K562 (cell line): Measurements from ENCODE around the gene ATOH8. TPM values are rescaled to one million over a fixed set of nuclear protein-coding genes. Genes with fewer than 3 reads are reported as not detected.

Experiments
- CBFA2T2 ChIP-seq: fragments of 450-650 bp; conservative IDR thresholded peaks from 2 replicates; pipeline ENCODE4 v1.6.1; 2017; ENCODE audit warnings: mild to moderate bottlenecking
- CTBP1 ChIP-seq: fragments of 450-650 bp; IDR thresholded peaks from 2 replicates; pipeline ENCODE4 v1.6.1; 2016; ENCODE audit warnings: borderline replicate concordance
- E2F3 ChIP-seq: fragments of 250-450 bp; sonication (Bioruptor Pico); IDR thresholded peaks from 2 replicates; pipeline ENCODE4 v1.4.0; 2020; ENCODE audit warnings: mild to moderate bottlenecking
- GABPB2 ChIP-seq: fragments of 250-450 bp; sonication (Bioruptor Pico); conservative IDR thresholded peaks from 2 replicates; pipeline ENCODE4 v1.5.1; 2021; ENCODE audit warnings: mild to moderate bottlenecking
- HDAC6 ChIP-seq: IDR thresholded peaks from 2 replicates; pipeline ENCODE4 v1.6.1; 2012; ENCODE audit warnings: low read depth, mild to moderate bottlenecking, control low read depth, inconsistent platforms, low read length, moderate library complexity
- MTA2 ChIP-seq: fragments of 450-650 bp; IDR thresholded peaks from 2 replicates; pipeline ENCODE4 v1.6.1; 2016; ENCODE audit warnings: low read depth
- NONO ChIP-seq, 2 experiments: fragments of 200-400 bp in 1 of 2; fragments of 450-650 bp in 1 of 2; formaldehyde crosslinking in 1 of 2; IDR thresholded peaks; 2 replicates each; pipeline ENCODE4 v1.6.1; 2017; ENCODE audit warnings: low read depth in 2 of 2, mild to moderate bottlenecking in 2 of 2, moderate library complexity in 2 of 2, low read length in 1 of 2
- OTX1 ChIP-seq: fragments of 450-650 bp; formaldehyde crosslinking; IDR thresholded peaks from 2 replicates; pipeline ENCODE4 v1.4.0; 2022; ENCODE audit warnings: mild to moderate bottlenecking
- POLR2AphosphoS5 ChIP-seq: IDR thresholded peaks from 2 replicates; pipeline ENCODE4 v1.6.1; 2011; ENCODE audit warnings: mild to moderate bottlenecking, low read depth, low read length, moderate library complexity; ENCODE audit not compliant: control insufficient read depth, insufficient read depth
- PTRF ChIP-seq: fragments of 450-650 bp; IDR thresholded peaks from 2 replicates; pipeline ENCODE4 v1.6.1; 2016; ENCODE audit warnings: mild to moderate bottlenecking, missing genetic modification characterization, missing compliant biosample characterization
- SMAD3 ChIP-seq: fragments of 450-650 bp; formaldehyde crosslinking; conservative IDR thresholded peaks from 2 replicates; pipeline ENCODE4 v1.4.0; 2020; ENCODE audit warnings: mild to moderate bottlenecking
- YY1 ChIP-seq, 3 experiments: IDR thresholded peaks; 2 replicates each; pipeline ENCODE4 v1.6.1; 2011; ENCODE audit warnings: low read length in 2 of 3, mild to moderate bottlenecking in 2 of 3, moderate library complexity in 2 of 3, borderline replicate concordance in 1 of 3, control low read depth in 1 of 3, low read depth in 1 of 3; ENCODE audit not compliant: insufficient read depth in 3 of 3, insufficient replicate concordance in 2 of 3, control insufficient read depth in 1 of 3, insufficient read length in 1 of 3; ENCODE audit errors: extremely low read depth in 1 of 3
- ZFP30 ChIP-seq: fragments of 250-450 bp; sonication (Bioruptor Pico); IDR thresholded peaks from 2 replicates; pipeline ENCODE4 v1.8.0; 2022; ENCODE audit warnings: moderate library complexity, mild to moderate bottlenecking, inconsistent platforms, borderline replicate concordance
- ZNF444 ChIP-seq: fragments of 250-450 bp; sonication (Bioruptor Pico); IDR thresholded peaks from 2 replicates; pipeline ENCODE4 v1.4.0; 2020; ENCODE audit warnings: mild to moderate bottlenecking, moderate library complexity
- ZNF766 ChIP-seq: fragments of 200-800 bp; sonication (Bioruptor generic); conservative IDR thresholded peaks from 2 replicates; pipeline ENCODE4 v1.6.1; 2016; ENCODE audit warnings: missing genetic modification characterization, missing compliant biosample characterization
- polyA plus RNA-seq, 8 experiments: library from polyadenylated mRNA; depleted of rRNA in 4 of 8; stranded (reverse) in 5 of 8; unstranded in 3 of 8; fragments of >200 nt; fragmentation: Nextera tagmentation in 2 of 8; fragmentation: Illumina TruSeq in 1 of 8; extraction: Ambion mirVana in 2 of 8; extraction: Trizol in 1 of 8; gene quantifications; 2 replicates each; pipeline versions ENCODE4 v1.2.1 to v1.2.3, GENCODE V29; 2011 to 2014; ENCODE audit warnings: inconsistent platforms in 1 of 8, missing spikeins in 1 of 8
- total RNA-seq, 7 experiments: library from RNA; depleted of rRNA in 6 of 7; stranded (reverse); fragments of >200 nt in 6 of 7; fragmentation: Illumina TruSeq in 2 of 7; extraction: Trizol in 2 of 7; gene quantifications; 2 replicates each; pipeline versions ENCODE4 v1.2.1 to v1.2.3, GENCODE V29; 2011 to 2021; ENCODE audit warnings: low replicate concordance in 1 of 7
- TF ChIP-seq, protein P1 (sequence below): fragments of 250-450 bp; sonication (Bioruptor Pico); IDR thresholded peaks from 2 replicates; pipeline ENCODE4 v1.5.0; 2021
- TF ChIP-seq, protein P2 (sequence below): fragments of 450-650 bp; IDR thresholded peaks from one replicate; pipeline ENCODE4 v1.6.1; 2018; ENCODE audit warnings: mild to moderate bottlenecking, moderate library complexity; ENCODE audit not compliant: partially characterized antibody
- TF ChIP-seq, protein P3 (sequence below): fragments of 250-450 bp; sonication (Bioruptor Pico); IDR thresholded peaks from 2 replicates; pipeline ENCODE4 v1.5.0; 2020; ENCODE audit warnings: mild to moderate bottlenecking, borderline replicate concordance
- TF ChIP-seq, protein P4 (sequence below): fragments of 250-450 bp; sonication (Bioruptor Pico); IDR thresholded peaks from 2 replicates; pipeline ENCODE4 v1.4.0; 2020

ATOH8 gene
- total and polyA plus RNA-seq, 9 of the 15 experiments (the other 6 are each of a cell fraction or from before 2014, with no cell fraction given) = not detected

DNA sequence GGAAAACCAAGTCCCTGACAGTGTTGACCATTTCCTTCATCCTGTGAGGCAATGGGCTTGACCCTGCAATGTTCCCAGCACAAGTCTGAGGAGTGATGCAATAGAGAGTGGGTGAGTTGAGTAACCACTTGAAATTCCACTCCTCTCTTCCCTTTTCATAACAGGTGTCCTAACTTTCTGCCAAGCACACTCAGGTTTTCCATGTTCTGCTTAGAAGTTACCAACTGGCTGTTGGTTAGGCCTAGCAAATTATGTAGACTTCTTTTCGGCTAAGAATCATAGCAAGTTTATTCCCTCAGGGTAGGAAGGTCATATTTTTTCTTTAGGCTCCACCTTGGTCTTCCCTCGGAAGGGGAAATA lies 48.1 kb upstream of the ATOH8 start (continued):
- TF ChIP-seq, protein P1, sequence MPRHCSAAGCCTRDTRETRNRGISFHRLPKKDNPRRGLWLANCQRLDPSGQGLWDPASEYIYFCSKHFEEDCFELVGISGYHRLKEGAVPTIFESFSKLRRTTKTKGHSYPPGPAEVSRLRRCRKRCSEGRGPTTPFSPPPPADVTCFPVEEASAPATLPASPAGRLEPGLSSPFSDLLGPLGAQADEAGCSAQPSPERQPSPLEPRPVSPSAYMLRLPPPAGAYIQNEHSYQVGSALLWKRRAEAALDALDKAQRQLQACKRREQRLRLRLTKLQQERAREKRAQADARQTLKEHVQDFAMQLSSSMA (CRISPR knock-in tag) = no peak
- TF ChIP-seq ZNF444 (CRISPR knock-in tag) = no peak
- TF ChIP-seq, protein P2, sequence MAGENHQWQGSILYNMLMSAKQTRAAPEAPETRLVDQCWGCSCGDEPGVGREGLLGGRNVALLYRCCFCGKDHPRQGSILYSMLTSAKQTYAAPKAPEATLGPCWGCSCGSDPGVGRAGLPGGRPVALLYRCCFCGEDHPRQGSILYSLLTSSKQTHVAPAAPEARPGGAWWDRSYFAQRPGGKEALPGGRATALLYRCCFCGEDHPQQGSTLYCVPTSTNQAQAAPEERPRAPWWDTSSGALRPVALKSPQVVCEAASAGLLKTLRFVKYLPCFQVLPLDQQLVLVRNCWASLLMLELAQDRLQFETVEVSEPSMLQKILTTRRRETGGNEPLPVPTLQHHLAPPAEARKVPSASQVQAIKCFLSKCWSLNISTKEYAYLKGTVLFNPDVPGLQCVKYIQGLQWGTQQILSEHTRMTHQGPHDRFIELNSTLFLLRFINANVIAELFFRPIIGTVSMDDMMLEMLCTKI = no peak
- no peak for TF ChIP-seq ZFP30 (CRISPR knock-in tag)
- TF ChIP-seq YY1 (IDR thresholded peaks at IDR 0.05; ENCODE audit: borderline replicate concordance in 1 of 3, control insufficient read depth in 1 of 3, extremely low read depth in 1 of 3, insufficient read depth in 3 of 3, insufficient read length in 1 of 3, insufficient replicate concordance in 2 of 3, low read depth in 1 of 3, low read length in 2 of 3) = no peak
- TF ChIP-seq NONO (IDR thresholded peaks at IDR 0.05; ENCODE audit: low read depth in 2 of 2, low read length in 1 of 2) = no peak
- TF ChIP-seq ZNF766 = no peak
- TF ChIP-seq OTX1 (CRISPR knock-in tag) = no peak
- no peak for TF ChIP-seq PTRF (tag)
- no peak for TF ChIP-seq GABPB2 (CRISPR knock-in tag)
- TF ChIP-seq HDAC6 = no peak
- no peak for TF ChIP-seq POLR2AphosphoS5
- TF ChIP-seq MTA2 = no peak
- TF ChIP-seq, protein P3, sequence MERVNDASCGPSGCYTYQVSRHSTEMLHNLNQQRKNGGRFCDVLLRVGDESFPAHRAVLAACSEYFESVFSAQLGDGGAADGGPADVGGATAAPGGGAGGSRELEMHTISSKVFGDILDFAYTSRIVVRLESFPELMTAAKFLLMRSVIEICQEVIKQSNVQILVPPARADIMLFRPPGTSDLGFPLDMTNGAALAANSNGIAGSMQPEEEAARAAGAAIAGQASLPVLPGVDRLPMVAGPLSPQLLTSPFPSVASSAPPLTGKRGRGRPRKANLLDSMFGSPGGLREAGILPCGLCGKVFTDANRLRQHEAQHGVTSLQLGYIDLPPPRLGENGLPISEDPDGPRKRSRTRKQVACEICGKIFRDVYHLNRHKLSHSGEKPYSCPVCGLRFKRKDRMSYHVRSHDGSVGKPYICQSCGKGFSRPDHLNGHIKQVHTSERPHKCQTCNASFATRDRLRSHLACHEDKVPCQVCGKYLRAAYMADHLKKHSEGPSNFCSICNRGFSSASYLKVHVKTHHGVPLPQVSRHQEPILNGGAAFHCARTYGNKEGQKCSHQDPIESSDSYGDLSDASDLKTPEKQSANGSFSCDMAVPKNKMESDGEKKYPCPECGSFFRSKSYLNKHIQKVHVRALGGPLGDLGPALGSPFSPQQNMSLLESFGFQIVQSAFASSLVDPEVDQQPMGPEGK = no peak
- no peak for TF ChIP-seq CBFA2T2
- peak; percentile 22; the same call in 1 of the 2 replicates for TF ChIP-seq CTBP1
- TF ChIP-seq, protein P4, sequence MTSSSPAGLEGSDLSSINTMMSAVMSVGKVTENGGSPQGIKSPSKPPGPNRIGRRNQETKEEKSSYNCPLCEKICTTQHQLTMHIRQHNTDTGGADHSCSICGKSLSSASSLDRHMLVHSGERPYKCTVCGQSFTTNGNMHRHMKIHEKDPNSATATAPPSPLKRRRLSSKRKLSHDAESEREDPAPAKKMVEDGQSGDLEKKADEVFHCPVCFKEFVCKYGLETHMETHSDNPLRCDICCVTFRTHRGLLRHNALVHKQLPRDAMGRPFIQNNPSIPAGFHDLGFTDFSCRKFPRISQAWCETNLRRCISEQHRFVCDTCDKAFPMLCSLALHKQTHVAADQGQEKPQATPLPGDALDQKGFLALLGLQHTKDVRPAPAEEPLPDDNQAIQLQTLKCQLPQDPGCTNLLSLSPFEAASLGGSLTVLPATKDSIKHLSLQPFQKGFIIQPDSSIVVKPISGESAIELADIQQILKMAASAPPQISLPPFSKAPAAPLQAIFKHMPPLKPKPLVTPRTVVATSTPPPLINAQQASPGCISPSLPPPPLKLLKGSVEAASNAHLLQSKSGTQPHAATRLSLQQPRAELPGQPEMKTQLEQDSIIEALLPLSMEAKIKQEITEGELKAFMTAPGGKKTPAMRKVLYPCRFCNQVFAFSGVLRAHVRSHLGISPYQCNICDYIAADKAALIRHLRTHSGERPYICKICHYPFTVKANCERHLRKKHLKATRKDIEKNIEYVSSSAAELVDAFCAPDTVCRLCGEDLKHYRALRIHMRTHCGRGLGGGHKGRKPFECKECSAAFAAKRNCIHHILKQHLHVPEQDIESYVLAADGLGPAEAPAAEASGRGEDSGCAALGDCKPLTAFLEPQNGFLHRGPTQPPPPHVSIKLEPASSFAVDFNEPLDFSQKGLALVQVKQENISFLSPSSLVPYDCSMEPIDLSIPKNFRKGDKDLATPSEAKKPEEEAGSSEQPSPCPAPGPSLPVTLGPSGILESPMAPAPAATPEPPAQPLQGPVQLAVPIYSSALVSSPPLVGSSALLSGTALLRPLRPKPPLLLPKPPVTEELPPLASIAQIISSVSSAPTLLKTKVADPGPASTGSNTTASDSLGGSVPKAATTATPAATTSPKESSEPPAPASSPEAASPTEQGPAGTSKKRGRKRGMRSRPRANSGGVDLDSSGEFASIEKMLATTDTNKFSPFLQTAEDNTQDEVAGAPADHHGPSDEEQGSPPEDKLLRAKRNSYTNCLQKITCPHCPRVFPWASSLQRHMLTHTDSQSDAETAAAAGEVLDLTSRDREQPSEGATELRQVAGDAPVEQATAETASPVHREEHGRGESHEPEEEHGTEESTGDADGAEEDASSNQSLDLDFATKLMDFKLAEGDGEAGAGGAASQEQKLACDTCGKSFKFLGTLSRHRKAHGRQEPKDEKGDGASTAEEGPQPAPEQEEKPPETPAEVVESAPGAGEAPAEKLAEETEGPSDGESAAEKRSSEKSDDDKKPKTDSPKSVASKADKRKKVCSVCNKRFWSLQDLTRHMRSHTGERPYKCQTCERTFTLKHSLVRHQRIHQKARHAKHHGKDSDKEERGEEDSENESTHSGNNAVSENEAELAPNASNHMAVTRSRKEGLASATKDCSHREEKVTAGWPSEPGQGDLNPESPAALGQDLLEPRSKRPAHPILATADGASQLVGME (CRISPR knock-in tag) = no peak
- no peak for TF ChIP-seq SMAD3 (CRISPR knock-in tag)
- no peak for TF ChIP-seq E2F3 (CRISPR knock-in tag)
